H1 (cell line): ENCODE data around the gene TMEM125. TPM values are rescaled to one million over a fixed set of nuclear protein-coding genes. Genes with fewer than 3 reads are reported as not detected.

ENCODE experiments used
- EGR1 ChIP-seq: IDR thresholded peaks from 2 replicates; pipeline ENCODE4 v1.6.1; 2011; ENCODE audit warnings: low read depth, low read length, borderline replicate concordance
- SP4 ChIP-seq: IDR thresholded peaks from 2 replicates; pipeline ENCODE4 v1.6.1; 2012; ENCODE audit warnings: low read length, inconsistent platforms
- polyA plus RNA-seq, 7 experiments: library from polyadenylated mRNA; depleted of rRNA in 3 of 7; stranded (reverse) in 5 of 7; unstranded in 2 of 7; fragments of >200 nt in 5 of 7; fragments of 200-250 nt in 2 of 7; gene quantifications; 1 replicate in 5 of 7; 2 replicates in 1 of 7; 4 replicates in 1 of 7; pipeline versions ENCODE4 v1.2.1 to v1.2.3, GENCODE V29; 2011 to 2013; ENCODE audit warnings: missing spikeins in 2 of 7, mixed read lengths in 2 of 7
- total RNA-seq: library from RNA; stranded (reverse); fragmentation: NEBNext Ultra II Directional; extraction: Animal tissue kit (Norgen Biotek cat#: 25700); gene quantifications from 2 replicates; pipeline ENCODE4 v1.2.1, GENCODE V29; 2021

TMEM125 gene
- total and polyA plus RNA-seq, 2 of the 8 experiments (the other 6 are each of a cell fraction or from before 2014, with no cell fraction given), result 26.5 to 46.7 TPM

DNA sequence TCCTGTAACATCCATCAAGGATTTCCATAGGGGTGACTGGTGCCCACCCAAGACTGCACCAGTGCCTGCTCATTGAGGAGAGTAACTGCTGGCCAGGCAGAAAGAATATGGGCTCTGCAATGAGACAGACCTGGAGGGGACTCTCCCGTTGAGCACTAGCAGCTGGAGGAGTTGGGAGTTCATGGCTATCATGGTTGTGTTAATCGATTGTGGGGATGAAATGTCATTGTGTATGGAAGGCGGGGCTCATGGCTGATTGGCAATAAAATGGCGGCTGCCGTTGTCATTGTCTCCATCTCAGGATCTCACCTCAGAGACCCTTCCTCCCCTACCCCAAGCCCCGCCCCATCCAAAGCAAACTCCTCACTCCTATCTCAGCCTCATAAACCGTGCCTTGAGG is 3.9 kb downstream of the TMEM125 start (continued):
- TF ChIP-seq EGR1 (no peak), SP4 (no peak)
